ENCODE measurements around the gene SFXN3.
"Not testable (repeated sequence)": the region's sequence is repeated elsewhere in the genome, so short reads cannot be mapped to it uniquely, and the experiment has no call there.

Gene SFXN3

GRCh38 chr10:101015582-101015973 lies 15.5 kb upstream of the SFXN3 start:
- DNase-seq (ENCODE audit: low read depth, low spot score): no peak

- no peak for DNase-seq (ENCODE audit: low read depth, low spot score)
Observed at GRCh38 chr10:101016814-101017213, 14.2 kb upstream of the SFXN3 start.

- DNase-seq (ENCODE audit: low read depth, low spot score): no peak
Observed at GRCh38 chr10:101018118-101018599, 12.9 kb upstream of the SFXN3 start.

- peak; percentile 35 for DNase-seq (ENCODE audit: low read depth, low spot score)
Observed at GRCh38 chr10:101018600-101019439, 12.2 kb upstream of the SFXN3 start.

GRCh38 chr10:101019440-101019703 lies 11.7 kb upstream of the SFXN3 start:
- no peak for DNase-seq (ENCODE audit: low read depth, low spot score)

- DNase-seq (ENCODE audit: low read depth, low spot score): no peak
Observed at GRCh38 chr10:101020427-101021075, 10.5 kb upstream of the SFXN3 start.

- no peak for DNase-seq (ENCODE audit: low read depth, low spot score)
Observed at GRCh38 chr10:101021239-101021638, 9.8 kb upstream of the SFXN3 start.

- no peak for DNase-seq (ENCODE audit: low read depth, low spot score)
Observed at GRCh38 chr10:101021692-101022251, 9.3 kb upstream of the SFXN3 start.

- no peak for DNase-seq (ENCODE audit: low read depth, low spot score)
Observed at GRCh38 chr10:101022967-101023705, 7.9 kb upstream of the SFXN3 start.

- no peak for DNase-seq (ENCODE audit: low read depth, low spot score)
Observed at GRCh38 chr10:101027106-101027720, 3.8 kb upstream of the SFXN3 start.

GRCh38 chr10:101028446-101029337 lies 2.3 kb upstream of the SFXN3 start:
- DNase-seq (ENCODE audit: low read depth, low spot score): no peak

GRCh38 chr10:101029520-101030295 lies 1.3 kb upstream of the SFXN3 start:
- no peak for DNase-seq (ENCODE audit: low read depth, low spot score)

- no peak for DNase-seq (ENCODE audit: low read depth, low spot score)
Observed at GRCh38 chr10:101030496-101031127, 422 bp upstream of the SFXN3 start.

GRCh38 chr10:101031796-101032636 lies 982 bp downstream of the SFXN3 start:
- DNase-seq (ENCODE audit: low read depth, low spot score): peak; percentile 51

GRCh38 chr10:101032637-101033224 lies 1.7 kb downstream of the SFXN3 start:
- DNase-seq (ENCODE audit: low read depth, low spot score): no peak

- DNase-seq (ENCODE audit: low read depth, low spot score): no peak
Observed at GRCh38 chr10:101033276-101033675, 2.2 kb downstream of the SFXN3 start.

- not testable (repeated sequence) for DNase-seq (ENCODE audit: low read depth, low spot score)
Observed at GRCh38 chr10:101034404-101034803, 3.4 kb downstream of the SFXN3 start.

GRCh38 chr10:101035314-101035713 lies 4.3 kb downstream of the SFXN3 start:
- DNase-seq (ENCODE audit: low read depth, low spot score): no peak
